ENCODE measurements around the gene POF1B. TPM values are rescaled to one million over a fixed set of nuclear protein-coding genes. Genes with fewer than 3 reads are reported as not detected.

POF1B gene
- total RNA-seq (2022; extraction: Qiagen RNA extraction) = 1.6 to 2.8 TPM (median 2.6 TPM) in 5 replicates

GRCh38 chrX:85379174-85379907 lies at the start of gene POF1B:
TSS of gene POF1B (minus strand) at chrX:85379665. CDS start at chrX:85379454, 211 bp downstream.

GRCh38 chrX:85243761-85244449 lies 135.6 kb downstream of the POF1B start, which contains the start of the genes SATL1 and ZNF711:
TSS of gene SATL1 (minus strand) at chrX:85243779. CDS start at chrX:85108968, 134,811 bp downstream.
TSS of gene ZNF711 (plus strand) at chrX:85243991. CDS start at chrX:85247573, 3,582 bp downstream.

Other genes starting within 250 kb of the POF1B start
- gene SATL1, start 135.9 kb downstream of the POF1B start, total RNA-seq (2022; extraction: Qiagen RNA extraction) = not detected in 5 replicates
- gene ZNF711, start 135.7 kb downstream of the POF1B start, total RNA-seq (2022; extraction: Qiagen RNA extraction) = 0.69 to 0.84 TPM (median 0.71 TPM) in 5 replicates

Data from A549 treated with Mapracorat at 1 μM for 4 hours (cell line).